Glomerular visceral epithelial cell (primary cell): ENCODE measurements around the gene TRPM3.
A peak's percentile ranks its signal among the peaks of the same experiment; 100 is the strongest.

Source experiments
- DNase-seq: peaks from one replicate; pipeline ENCODE4 v3.0.0-alpha.2; 2016; ENCODE audit errors: extremely low spot score

The TRPM3 gene

GRCh38 chr9:70613024-70613768 lies 508.2 kb downstream of the TRPM3 start:
- no peak for DNase-seq

- no peak for DNase-seq
These were observed 511.2 kb downstream of the TRPM3 start for GRCh38 chr9:70610287-70610644.

DNA sequence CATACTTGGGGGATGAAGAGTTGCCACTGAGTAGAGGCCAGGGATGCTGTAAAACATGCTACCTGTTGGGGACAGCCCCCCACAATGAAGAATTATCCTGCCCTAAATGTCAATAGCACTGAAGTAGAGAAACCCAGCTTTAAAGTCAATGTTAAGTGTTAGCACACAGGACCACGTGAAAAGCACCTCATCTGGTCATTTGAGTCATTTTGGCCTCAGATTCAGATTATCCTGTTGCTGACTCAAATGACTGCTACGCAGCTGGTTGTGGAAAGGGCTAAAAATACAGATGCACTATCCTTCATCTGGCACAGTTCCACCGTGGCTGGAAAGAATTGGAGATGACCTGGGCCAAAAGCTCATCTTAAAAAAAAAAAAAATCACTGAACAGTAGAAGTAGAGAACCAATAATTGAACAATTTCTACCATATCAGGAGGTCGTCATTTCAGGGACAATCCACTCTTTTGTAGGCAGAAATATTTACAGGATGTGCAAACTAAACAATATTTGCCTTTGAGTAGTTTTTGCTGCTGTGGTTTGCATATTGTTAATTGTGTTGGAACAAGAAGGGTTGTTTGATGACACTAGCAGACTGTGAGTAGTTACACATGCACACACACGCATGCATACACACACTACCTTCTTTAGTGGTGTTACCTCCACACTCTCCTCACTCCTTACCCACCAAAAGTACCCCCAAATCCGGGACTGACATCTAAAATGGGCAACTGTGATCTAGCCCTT lies 511.7 kb downstream of the TRPM3 start:
- DNase-seq: peak; percentile 60

- DNase-seq: no peak
These were observed 512.4 kb downstream of the TRPM3 start for GRCh38 chr9:70609011-70609410.

GRCh38 chr9:70607926-70608325 lies 513.5 kb downstream of the TRPM3 start:
- DNase-seq: no peak

DNA sequence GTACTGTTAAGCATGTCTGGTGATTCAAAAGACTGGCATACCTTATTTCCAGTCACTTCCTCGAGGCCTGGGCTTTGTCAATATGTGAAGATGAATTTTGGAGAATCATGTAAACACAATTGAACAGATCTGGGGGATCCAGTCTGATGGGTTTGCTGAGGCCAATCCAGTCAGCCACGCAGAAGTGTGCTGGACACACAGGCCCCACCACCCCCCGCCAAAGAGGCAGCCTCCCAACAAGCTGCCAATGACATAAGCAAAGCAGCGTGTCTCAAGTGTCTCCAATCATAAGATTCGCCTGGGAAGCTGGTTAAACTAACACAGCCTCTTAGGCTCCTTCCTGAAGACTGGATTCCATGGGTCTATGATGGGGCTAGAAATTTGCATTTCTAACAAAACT lies 514.1 kb downstream of the TRPM3 start:
- no peak for DNase-seq

GRCh38 chr9:70603020-70603411 lies 518.4 kb downstream of the TRPM3 start:
- no peak for DNase-seq

DNA sequence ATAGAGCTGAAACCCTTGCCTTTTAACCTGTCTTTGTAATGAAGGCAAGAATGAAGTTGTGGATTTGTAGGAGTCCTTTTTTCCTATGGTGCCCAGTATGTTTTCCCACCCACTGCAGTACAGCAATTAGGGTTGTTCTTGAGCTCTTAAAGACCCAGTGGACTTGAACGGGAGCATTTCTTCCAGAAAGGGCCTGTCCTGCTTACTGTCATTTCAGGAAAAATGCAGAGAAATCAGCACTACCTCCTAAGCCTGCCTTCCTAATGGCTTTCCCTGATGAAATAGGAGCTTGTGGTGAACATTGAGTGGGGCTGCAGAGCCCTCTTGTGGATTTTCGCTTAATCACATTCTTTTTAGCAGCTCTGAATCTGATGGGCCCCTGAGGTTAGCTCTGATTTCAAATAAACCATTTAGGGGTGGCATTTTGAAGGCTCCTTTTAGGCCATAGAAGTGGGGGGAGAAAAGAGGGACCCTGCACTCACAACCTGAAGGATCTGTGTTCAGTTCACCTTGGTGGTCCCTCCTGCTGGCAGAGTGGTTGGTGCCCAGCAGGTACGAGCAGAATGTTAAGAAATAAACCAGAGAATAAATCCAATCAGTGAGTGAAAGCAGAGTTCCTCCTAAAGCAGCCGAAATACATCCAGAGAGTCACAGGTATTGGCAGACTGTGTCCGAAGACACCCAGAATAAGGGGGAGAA lies 519.0 kb downstream of the TRPM3 start:
- peak; percentile 86 for DNase-seq

- DNase-seq: peak; percentile 97
These were observed 520.1 kb downstream of the TRPM3 start for GRCh38 chr9:70601000-70601951.

DNA sequence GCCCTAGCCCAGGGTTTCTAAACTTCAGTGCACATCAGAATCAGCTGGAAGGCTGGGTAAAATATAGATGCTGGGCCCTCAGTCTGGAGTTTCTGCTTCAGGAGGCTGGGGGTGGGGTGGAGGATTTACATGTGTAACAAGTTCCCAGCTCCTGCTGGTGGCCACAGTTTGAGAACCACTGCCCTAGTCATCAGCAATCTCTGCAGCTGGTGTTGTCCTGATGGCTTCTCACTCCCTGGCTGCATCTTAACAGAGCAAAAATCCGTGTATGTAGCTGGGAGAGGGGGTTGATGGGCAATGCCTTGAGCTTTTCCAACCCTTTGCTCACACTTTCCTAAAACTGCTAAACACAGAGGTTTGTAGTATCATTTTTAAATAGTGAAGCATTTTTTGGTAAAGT lies 520.9 kb downstream of the TRPM3 start:
- peak; percentile 74 for DNase-seq

DNA sequence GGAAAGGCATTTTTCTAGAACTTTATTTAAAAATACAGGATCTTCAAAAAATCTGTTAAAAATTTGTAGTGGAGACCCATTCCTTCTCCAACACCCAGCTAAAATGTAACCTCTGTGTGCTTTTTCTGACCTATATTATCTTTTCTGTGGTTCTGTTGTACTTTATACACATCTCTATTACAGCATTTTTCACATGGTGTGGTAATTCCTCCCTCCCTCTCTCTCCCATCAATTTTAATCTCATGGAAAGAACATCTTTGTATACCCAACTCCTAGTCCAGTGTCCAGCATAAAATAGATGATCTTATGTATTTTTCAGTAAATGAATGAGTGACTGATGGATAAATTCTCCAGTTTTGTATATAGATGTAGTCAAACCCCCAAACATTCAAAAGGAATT lies 523.5 kb downstream of the TRPM3 start:
- no peak for DNase-seq

GRCh38 chr9:70595211-70595610 lies 526.2 kb downstream of the TRPM3 start:
- DNase-seq: no peak

- DNase-seq: no peak
These were observed 527.0 kb downstream of the TRPM3 start for GRCh38 chr9:70594386-70594944.

DNA sequence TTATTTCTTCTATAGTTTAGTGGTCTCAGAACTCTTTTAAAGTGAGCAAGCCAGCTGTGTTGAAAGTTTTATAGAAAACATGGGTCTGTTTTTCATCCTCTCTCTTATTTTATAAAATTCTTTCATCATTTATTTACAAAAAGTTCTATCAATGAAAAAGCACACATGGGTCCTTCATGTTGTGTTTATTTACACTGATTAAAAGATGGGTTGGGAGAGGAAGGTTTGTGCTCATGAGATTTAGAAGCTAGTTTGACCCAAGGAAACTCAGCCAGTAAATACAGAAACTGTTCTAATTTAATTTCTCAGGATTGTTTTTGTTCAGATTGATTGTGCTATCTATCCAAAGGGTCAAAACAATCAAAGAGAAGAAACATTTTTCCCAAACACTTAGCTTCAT lies 528.2 kb downstream of the TRPM3 start:
- no peak for DNase-seq

DNA sequence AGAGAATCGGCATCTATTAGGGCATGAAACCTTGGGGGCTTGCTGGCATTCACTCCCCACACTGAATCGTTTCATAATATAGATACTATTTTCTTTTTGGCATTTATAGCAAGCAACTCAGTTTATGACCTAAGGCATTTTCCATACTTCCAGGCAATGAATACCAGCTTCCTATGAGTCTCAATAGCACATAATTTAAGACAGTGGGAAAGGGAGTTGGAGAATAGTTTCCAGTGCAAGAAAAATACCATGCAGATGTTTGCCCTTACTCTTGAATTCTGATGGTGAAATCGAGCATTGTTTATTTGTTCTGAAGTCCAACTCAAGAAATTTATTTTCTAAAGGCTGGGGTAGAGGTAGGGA lies 531.1 kb downstream of the TRPM3 start:
- DNase-seq: no peak

DNA sequence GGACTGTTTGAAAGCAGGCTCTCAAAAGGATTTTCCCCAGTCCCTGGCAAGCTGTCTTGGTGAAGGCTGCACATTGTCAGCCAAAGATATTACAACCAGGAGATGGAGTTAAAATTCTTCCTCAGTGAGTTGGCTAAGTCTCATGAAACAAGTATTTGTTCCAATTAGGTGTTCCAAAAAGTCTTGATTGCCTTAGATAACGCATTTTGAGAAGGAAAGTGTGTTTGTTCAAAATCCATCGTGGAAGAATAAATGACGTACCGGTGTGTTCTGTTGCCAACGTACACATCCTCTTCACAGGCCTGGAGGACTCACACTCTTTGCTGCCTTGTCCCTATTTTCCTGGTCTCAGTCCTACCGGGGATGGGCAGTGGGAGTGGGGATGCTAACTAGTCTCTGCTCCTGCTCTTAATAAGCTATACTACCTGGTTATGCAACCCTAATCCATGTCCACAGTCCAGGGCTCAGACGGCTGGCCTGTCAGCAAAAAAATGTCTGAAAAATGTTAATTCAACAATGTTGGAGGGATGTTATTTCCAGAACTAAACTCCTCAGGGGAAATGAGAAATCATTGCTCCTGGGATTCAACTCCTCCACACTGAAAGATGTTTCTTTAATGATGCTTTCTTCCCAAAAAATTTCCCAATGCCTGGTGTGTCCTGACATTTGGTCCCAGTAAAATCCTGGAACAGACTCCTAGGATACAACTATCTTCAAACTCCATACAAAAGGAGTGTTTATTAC lies 531.7 kb downstream of the TRPM3 start:
- no peak for DNase-seq

DNA sequence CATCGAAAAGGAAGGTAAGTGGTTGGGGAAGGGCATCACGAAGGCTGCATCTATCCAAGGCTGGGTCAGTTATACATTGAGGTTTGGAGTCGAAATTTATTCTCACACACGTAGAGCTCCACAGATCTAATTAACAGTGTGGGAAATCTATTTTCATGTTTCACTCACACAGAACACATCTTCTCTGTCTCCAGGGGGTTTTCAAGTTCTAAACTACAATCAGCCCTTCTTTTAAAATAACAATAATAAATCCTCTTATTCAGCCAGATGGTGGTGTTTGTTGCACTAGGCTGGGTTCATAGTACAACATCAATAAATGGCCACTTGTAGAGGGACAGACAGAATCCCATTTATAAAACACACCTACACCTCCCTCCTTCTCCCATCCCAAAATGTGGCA lies 532.4 kb downstream of the TRPM3 start:
- DNase-seq: no peak

GRCh38 chr9:70588381-70588780 lies 533.0 kb downstream of the TRPM3 start:
- DNase-seq: no peak

DNA sequence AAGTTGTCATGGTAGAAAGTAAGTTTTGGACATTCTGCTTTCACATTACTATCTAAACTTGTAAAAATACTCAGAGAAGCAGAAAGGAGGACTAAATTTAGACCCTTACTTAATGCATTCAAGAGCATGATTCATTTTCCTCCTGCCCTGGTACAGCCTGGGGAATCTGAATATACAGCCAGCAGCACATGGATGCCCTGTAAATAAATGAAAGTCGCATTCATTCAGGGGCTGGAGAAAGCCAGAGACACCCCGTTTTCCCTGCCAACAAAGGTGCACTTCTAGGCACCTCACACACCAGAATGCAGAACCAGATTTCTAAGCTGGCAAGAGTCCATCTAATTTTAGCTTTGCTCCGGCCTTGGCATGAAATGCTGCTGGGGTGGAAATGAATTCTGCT lies 534.2 kb downstream of the TRPM3 start:
- DNase-seq: no peak

GRCh38 chr9:70586476-70586875 lies 534.9 kb downstream of the TRPM3 start:
- DNase-seq: no peak

DNA sequence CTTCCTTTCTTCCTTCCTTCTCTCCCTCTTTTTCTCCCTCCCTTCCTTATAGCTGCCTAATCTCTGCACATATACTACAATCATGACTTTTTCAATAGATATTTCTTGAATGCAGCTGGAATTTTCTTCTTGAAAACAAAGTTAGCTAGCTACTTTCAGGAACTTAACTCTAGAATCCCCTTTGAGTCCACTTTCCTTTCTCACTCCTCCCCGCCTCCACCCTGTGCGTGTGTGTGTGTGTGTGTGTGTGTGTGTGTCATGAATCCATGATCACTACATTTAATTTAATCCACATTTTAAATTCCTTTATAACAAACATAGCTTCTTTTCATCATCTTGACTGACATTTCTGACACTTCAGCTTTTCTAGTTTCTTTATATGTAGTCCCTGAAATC lies 539.5 kb downstream of the TRPM3 start:
- DNase-seq: no peak
